PFSK-1 (cell line): ENCODE measurements around the gene CCDC97.
A peak's percentile ranks its signal among the peaks of the same experiment; 100 is the strongest.

ENCODE experiments used
- FOXP2 ChIP-seq: optimal IDR thresholded peaks from 2 replicates; pipeline ENCODE3; 2011; ENCODE audit warnings: borderline replicate concordance, control low read depth, inconsistent platforms; ENCODE audit not compliant: insufficient read depth; ENCODE audit errors: extremely low read length, extremely low read depth
- POLR2AphosphoS5 ChIP-seq: IDR thresholded peaks from 2 replicates; pipeline ENCODE4 v1.6.1; 2012; ENCODE audit warnings: low read depth, mild to moderate bottlenecking, control low read depth, low read length, moderate library complexity
- REST ChIP-seq, 2 experiments: IDR thresholded peaks; 2 replicates each; pipeline versions ENCODE4 v1.6.1 to v1.8.0; 2011 to 2012; ENCODE audit warnings: low read depth in 2 of 2, low read length in 2 of 2, control low read depth in 1 of 2, inconsistent platforms in 1 of 2, mild to moderate bottlenecking in 1 of 2, moderate library complexity in 1 of 2; ENCODE audit not compliant: insufficient read depth in 1 of 2
- SIN3A ChIP-seq: IDR thresholded peaks from 2 replicates; pipeline ENCODE4 v1.6.1; 2012; ENCODE audit warnings: mild to moderate bottlenecking, low read length, moderate library complexity, borderline replicate concordance; ENCODE audit not compliant: insufficient read depth
- TAF1 ChIP-seq: IDR thresholded peaks from 2 replicates; pipeline ENCODE4 v1.6.1; 2012; ENCODE audit warnings: low read length, control low read depth, borderline replicate concordance; ENCODE audit not compliant: insufficient read depth

Gene CCDC97

GRCh38 chr19:41297628-41298347 lies 12.2 kb upstream of the CCDC97 start:
- TF ChIP-seq TAF1 (no peak), POLR2AphosphoS5 (0 out of 2 replicates have a peak, but pooled peaks have one; percentile 12), FOXP2 (no peak)

- TF ChIP-seq REST (IDR thresholded peaks at IDR 0.05; ENCODE audit: insufficient read depth in 1 of 2, low read depth in 2 of 2, low read length in 2 of 2) (no peak), FOXP2 (no peak), TAF1 (no peak), SIN3A (no peak), POLR2AphosphoS5 (no peak)
These were observed 11.5 kb upstream of the CCDC97 start for GRCh38 chr19:41298348-41298964.

GRCh38 chr19:41299046-41299754 lies 10.8 kb upstream of the CCDC97 start:
- no peak for TF ChIP-seq SIN3A
- no peak for TF ChIP-seq FOXP2
- TF ChIP-seq REST (IDR thresholded peaks at IDR 0.05; ENCODE audit: insufficient read depth in 1 of 2, low read depth in 2 of 2, low read length in 2 of 2) = no peak
- TF ChIP-seq TAF1 = no peak
- no peak for TF ChIP-seq POLR2AphosphoS5

- TF ChIP-seq FOXP2 (no peak), POLR2AphosphoS5 (no peak), TAF1 (no peak), SIN3A (no peak), REST (IDR thresholded peaks at IDR 0.05; ENCODE audit: insufficient read depth in 1 of 2, low read depth in 2 of 2, low read length in 2 of 2) (no peak)
These were observed 10.2 kb upstream of the CCDC97 start for GRCh38 chr19:41299755-41300089.

GRCh38 chr19:41300555-41300954 lies 9.4 kb upstream of the CCDC97 start:
- TF ChIP-seq SIN3A (no peak), FOXP2 (no peak), TAF1 (no peak), POLR2AphosphoS5 (no peak), REST (IDR thresholded peaks at IDR 0.05; ENCODE audit: insufficient read depth in 1 of 2, low read depth in 2 of 2, low read length in 2 of 2) (no peak)
